Skeletal muscle satellite cell (primary cell): ENCODE results near the gene TMEM106C.

Experiments
- H3K27me3 ChIP-seq: 2 replicates; pipeline ENCODE4 v1.7.0; 2013; ENCODE audit warnings: low read length; ENCODE audit not compliant: control insufficient read depth, insufficient read depth
- H3K36me3 ChIP-seq: 2 replicates; pipeline ENCODE4 v1.7.0; 2013; ENCODE audit warnings: mild to moderate bottlenecking, control low read depth, low read length; ENCODE audit not compliant: insufficient read depth
- H3K4me1 ChIP-seq: 2 replicates; pipeline ENCODE4 v1.7.0; 2013; ENCODE audit warnings: low read length; ENCODE audit not compliant: control insufficient read depth, insufficient read depth
- H3K4me2 ChIP-seq: 2 replicates; pipeline ENCODE4 v1.7.0; 2013; ENCODE audit warnings: mild to moderate bottlenecking, low read length
- H3K4me3 ChIP-seq: 2 replicates; pipeline ENCODE4 v1.7.0; 2013; ENCODE audit warnings: low read length
- H3K9ac ChIP-seq: 2 replicates; pipeline ENCODE4 v1.7.0; 2013; ENCODE audit warnings: mild to moderate bottlenecking, low read depth, low read length, moderate library complexity
- H3K9me3 ChIP-seq: replicated peaks from 2 replicates; pipeline ENCODE4 v1.7.0; 2013; ENCODE audit warnings: mild to moderate bottlenecking, control low read depth, low read length

The TMEM106C gene

GRCh38 chr12:48002773-48003218 lies 39.4 kb downstream of the TMEM106C start:
- peak overlapping the region; percentile 98 for H3K4me2 ChIP-seq
- H3K4me1 ChIP-seq: peaks cover 25% of the 10 kb centered on the region
- peak overlapping the region; percentile 76 for H3K4me3 ChIP-seq
- H3K27me3 ChIP-seq: peaks cover 96% of the 10 kb centered on the region
- no peaks in the 10 kb centered on the region for H3K36me3 ChIP-seq
- no peaks in the 10 kb centered on the region for H3K9me3 ChIP-seq
- H3K9ac ChIP-seq: no peak overlapping the region

- no peaks in the 10 kb centered on the region for H3K36me3 ChIP-seq
- peak overlapping the region; percentile 53 for H3K4me3 ChIP-seq
- H3K9ac ChIP-seq: no peak overlapping the region
- H3K4me1 ChIP-seq: peaks cover 25% of the 10 kb centered on the region
- H3K9me3 ChIP-seq: no peaks in the 10 kb centered on the region
- peaks cover 94% of the 10 kb centered on the region for H3K27me3 ChIP-seq
- peak overlapping the region; percentile 81 for H3K4me2 ChIP-seq
Measured at GRCh38 chr12:48003226-48004052, 40.0 kb downstream of the TMEM106C start.

GRCh38 chr12:48004053-48004941 lies 40.9 kb downstream of the TMEM106C start, which contains the start of gene COL2A1:
Gene COL2A1 (minus strand): TSS chr12:48004476. CDS start chr12:48004321, 155 bp downstream.
- no peak within 1 kb of the TSS for H3K9ac ChIP-seq
- H3K36me3 ChIP-seq: no peaks in the 10 kb centered on the region
- peaks cover 94% of the 10 kb centered on the region for H3K27me3 ChIP-seq
- H3K4me1 ChIP-seq: peaks cover 25% of the 10 kb centered on the region
- peak within 1 kb of the TSS; percentile 81 for H3K4me2 ChIP-seq
- peak within 1 kb of the TSS; percentile 53 for H3K4me3 ChIP-seq
- H3K9me3 ChIP-seq: no peaks in the 10 kb centered on the region

- no peak overlapping the region for H3K4me3 ChIP-seq
Measured at GRCh38 chr12:48005001-48005749, 41.8 kb downstream of the TMEM106C start.

GRCh38 chr12:48005750-48006021 lies 42.3 kb downstream of the TMEM106C start:
- Histone ChIP-seq H3K9me3 (no peaks in the 10 kb centered on the region), H3K4me1 (peaks cover 25% of the 10 kb centered on the region), H3K4me2 (no peak overlapping the region), H3K27me3 (peaks cover 93% of the 10 kb centered on the region), H3K36me3 (no peaks in the 10 kb centered on the region), H3K4me3 (no peak overlapping the region), H3K9ac (no peak overlapping the region)

More at GRCh38 chr12:48005001-48005749, 41.8 kb downstream of the TMEM106C start:
- Histone ChIP-seq H3K9ac (no peak overlapping the region), H3K36me3 (no peaks in the 10 kb centered on the region), H3K27me3 (peaks cover 94% of the 10 kb centered on the region), H3K4me2 (no peak overlapping the region), H3K4me1 (peaks cover 25% of the 10 kb centered on the region), H3K9me3 (no peaks in the 10 kb centered on the region)

GRCh38 chr12:48007206-48007605 lies 43.8 kb downstream of the TMEM106C start:
- Histone ChIP-seq H3K4me2 (no peak overlapping the region), H3K36me3 (no peaks in the 10 kb centered on the region), H3K9ac (no peak overlapping the region), H3K4me1 (peaks cover 13% of the 10 kb centered on the region), H3K4me3 (no peak overlapping the region), H3K27me3 (peaks cover 92% of the 10 kb centered on the region), H3K9me3 (no peaks in the 10 kb centered on the region)

GRCh38 chr12:48008349-48008748 lies 45.0 kb downstream of the TMEM106C start:
- Histone ChIP-seq H3K9ac (no peak overlapping the region), H3K4me3 (no peak overlapping the region), H3K27me3 (peaks cover 88% of the 10 kb centered on the region), H3K4me2 (no peak overlapping the region), H3K36me3 (no peaks in the 10 kb centered on the region), H3K4me1 (peaks cover 6% of the 10 kb centered on the region), H3K9me3 (no peaks in the 10 kb centered on the region)

- Histone ChIP-seq H3K9ac (no peak overlapping the region), H3K4me1 (peaks cover 3% of the 10 kb centered on the region), H3K36me3 (no peaks in the 10 kb centered on the region), H3K4me3 (no peak overlapping the region), H3K4me2 (no peak overlapping the region), H3K27me3 (peaks cover 88% of the 10 kb centered on the region), H3K9me3 (no peaks in the 10 kb centered on the region)
Measured at GRCh38 chr12:48008950-48009349, 45.6 kb downstream of the TMEM106C start.

GRCh38 chr12:48009471-48009870 lies 46.1 kb downstream of the TMEM106C start:
- Histone ChIP-seq H3K9me3 (no peaks in the 10 kb centered on the region), H3K27me3 (peaks cover 89% of the 10 kb centered on the region), H3K4me1 (no peaks in the 10 kb centered on the region), H3K36me3 (no peaks in the 10 kb centered on the region), H3K4me2 (no peak overlapping the region), H3K9ac (no peak overlapping the region), H3K4me3 (no peak overlapping the region)

GRCh38 chr12:48010366-48010970 lies 47.1 kb downstream of the TMEM106C start:
- H3K4me1 ChIP-seq: no peaks in the 10 kb centered on the region
- no peaks in the 10 kb centered on the region for H3K36me3 ChIP-seq
- no peak overlapping the region for H3K4me2 ChIP-seq
- no peak overlapping the region for H3K4me3 ChIP-seq
- peaks cover 85% of the 10 kb centered on the region for H3K27me3 ChIP-seq
- no peak overlapping the region for H3K9ac ChIP-seq
- H3K9me3 ChIP-seq: no peaks in the 10 kb centered on the region

- Histone ChIP-seq H3K4me3 (no peak overlapping the region), H3K27me3 (peaks cover 78% of the 10 kb centered on the region), H3K36me3 (no peaks in the 10 kb centered on the region), H3K4me1 (no peaks in the 10 kb centered on the region), H3K9me3 (no peaks in the 10 kb centered on the region), H3K4me2 (no peak overlapping the region), H3K9ac (no peak overlapping the region)
Measured at GRCh38 chr12:48012070-48012469, 48.7 kb downstream of the TMEM106C start.
